Fibroblast of mammary gland (primary cell): Measurements from ENCODE around the gene IGF2.
A peak's percentile ranks its signal among the peaks of the same experiment; 100 is the strongest.

Source experiments
- DNase-seq: peaks from one replicate; pipeline ENCODE4 v3.0.0-alpha.2; 2010; ENCODE audit warnings: low read depth
- H3K4me3 ChIP-seq: 2 replicates; pipeline ENCODE4 v1.5.1; 2011; ENCODE audit warnings: low read depth, mild to moderate bottlenecking, low read length, moderate library complexity; ENCODE audit not compliant: control insufficient read depth
- TF ChIP-seq, protein P1 (sequence below): conservative IDR thresholded peaks from 2 replicates; pipeline ENCODE4 v1.5.1; 2011; ENCODE audit warnings: low read depth, low read length, inconsistent platforms; ENCODE audit not compliant: control insufficient read depth, insufficient read depth

IGF2 gene

DNA sequence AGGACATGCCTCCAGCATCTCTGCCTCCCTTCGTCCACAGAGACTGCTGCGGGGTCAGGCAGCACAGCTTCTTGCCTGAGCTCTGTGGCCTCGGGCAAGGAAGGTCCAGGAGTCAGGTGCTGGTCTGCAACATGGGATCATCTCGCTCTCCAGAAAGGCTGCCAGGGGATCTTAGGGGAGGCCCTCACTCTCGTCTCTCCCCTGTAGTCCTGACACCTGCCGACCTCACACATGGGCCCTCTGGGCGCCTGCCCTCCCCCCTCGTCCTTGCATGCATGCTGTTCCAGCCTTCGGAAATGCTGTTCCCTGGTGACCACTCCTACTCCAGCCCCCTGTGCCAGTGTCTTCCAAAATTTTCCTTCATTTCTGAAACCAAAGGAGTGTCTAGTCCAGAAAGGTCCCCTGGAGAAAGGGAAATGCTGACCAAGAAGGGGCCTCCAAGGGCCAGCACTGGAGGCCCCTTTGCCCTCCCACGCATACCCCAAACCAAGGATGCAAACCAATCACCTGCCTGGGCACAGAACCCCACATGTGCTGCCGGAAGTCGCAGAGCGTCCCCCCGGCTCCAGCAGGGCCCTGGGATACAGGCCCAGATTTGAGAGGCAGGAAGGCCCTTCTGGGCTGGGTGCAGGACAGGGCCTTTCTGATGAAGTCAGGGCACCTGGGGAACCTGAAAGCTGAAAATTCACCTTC is 41.0 kb downstream of the IGF2 start:
- no peak for DNase-seq

DNA sequence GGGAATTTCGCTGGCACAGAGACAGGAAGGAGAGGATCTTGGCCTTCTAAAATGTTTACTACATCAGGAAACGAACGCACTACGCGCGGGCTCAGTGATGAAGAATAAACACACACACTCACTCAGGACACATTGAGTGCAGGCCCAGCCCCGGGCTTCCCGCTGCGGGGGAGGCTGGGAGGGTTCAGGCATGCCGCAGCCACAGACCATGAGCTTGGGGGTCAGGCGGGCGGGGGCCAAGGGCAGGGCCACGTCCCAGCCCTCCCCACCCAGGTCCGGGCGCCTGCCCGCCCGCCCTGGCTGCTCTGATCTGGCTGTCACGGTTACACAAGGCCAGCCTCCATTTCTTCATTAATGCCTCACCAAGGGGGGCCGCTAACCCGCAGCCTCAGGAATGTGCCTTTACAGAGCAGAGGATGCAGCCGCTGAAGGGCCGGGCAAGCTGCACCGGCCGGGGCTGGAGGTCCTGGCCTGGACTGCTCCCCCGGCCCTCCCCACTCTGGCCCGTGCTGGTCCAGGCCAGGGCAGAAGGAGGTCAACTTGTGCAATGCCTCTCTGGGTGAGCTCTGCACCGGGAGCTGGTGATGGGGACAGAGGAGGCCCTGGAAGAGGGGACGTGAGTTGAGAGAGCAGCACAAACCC is 41.7 kb downstream of the IGF2 start:
- H3K4me3 ChIP-seq, result no peak overlapping the region
- TF ChIP-seq, protein P1, sequence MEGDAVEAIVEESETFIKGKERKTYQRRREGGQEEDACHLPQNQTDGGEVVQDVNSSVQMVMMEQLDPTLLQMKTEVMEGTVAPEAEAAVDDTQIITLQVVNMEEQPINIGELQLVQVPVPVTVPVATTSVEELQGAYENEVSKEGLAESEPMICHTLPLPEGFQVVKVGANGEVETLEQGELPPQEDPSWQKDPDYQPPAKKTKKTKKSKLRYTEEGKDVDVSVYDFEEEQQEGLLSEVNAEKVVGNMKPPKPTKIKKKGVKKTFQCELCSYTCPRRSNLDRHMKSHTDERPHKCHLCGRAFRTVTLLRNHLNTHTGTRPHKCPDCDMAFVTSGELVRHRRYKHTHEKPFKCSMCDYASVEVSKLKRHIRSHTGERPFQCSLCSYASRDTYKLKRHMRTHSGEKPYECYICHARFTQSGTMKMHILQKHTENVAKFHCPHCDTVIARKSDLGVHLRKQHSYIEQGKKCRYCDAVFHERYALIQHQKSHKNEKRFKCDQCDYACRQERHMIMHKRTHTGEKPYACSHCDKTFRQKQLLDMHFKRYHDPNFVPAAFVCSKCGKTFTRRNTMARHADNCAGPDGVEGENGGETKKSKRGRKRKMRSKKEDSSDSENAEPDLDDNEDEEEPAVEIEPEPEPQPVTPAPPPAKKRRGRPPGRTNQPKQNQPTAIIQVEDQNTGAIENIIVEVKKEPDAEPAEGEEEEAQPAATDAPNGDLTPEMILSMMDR, result no peak
- DNase-seq, result peak; percentile 67

More for the DNA sequence above, 41.0 kb downstream of the IGF2 start:
- no peak overlapping the region for H3K4me3 ChIP-seq
- TF ChIP-seq, protein P1, result no peak

DNA sequence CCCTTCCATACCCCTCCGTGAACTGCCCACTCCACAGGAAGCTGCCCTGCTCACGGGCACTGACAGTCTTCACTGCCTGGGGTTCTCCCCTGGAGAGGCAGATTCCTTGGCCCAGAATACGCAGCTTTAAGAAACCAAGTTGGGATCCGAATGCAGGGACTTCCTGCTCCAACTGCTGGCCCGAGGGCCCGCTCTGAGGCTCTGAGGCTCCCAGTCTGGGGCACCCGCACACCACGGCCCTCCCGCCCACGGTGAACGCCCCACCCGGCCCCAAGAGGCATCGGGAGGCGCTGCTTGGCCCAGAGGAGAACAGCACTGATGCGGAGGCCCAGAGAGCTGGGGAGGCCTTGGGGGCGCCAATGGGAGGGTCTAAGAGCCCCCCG is 42.3 kb downstream of the IGF2 start:
- no peak overlapping the region for H3K4me3 ChIP-seq
- TF ChIP-seq, protein P1, result no peak
- DNase-seq, result peak; percentile 12

DNA sequence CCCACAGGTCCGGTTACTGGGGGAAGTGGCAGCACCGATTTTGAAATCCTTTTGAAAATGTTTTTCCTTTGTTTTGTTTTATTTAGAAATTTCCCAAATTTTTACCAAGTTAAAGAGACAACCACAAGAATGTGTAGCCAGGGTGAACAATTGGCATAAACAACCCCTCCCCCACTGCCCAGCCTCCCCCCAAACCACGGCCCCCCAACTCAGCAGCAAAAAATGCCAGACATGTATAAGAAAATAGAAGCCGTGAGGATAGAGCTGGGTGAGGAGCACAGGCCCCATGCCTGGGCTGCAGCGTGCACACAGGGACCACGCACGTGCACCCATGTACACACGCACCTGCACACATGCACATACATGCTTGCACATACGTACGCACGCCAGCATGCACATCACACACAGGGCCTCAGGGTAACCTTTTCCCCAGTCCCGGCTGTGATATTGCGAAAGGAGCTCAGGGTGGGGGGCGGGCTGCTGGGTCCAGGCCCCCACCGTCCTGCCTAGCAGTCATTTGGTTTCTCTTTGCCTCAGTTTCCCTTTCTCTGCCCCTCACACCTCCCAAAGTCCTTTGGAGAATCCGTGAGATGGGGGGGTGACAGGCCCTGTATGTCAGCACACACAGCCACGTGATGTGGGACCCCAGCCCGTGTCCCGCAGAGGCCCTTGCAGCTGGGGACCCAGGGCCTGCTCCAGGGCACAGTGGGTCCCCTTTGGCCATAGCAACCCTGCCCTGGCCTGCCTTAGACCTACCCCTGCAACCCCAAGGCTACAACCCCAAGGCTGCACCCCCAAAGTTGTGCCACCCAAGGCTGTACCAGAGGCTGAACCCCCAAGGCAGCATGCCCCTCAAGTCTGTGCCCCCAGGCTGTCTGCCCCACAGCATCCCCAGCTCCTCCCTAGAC is 42.9 kb downstream of the IGF2 start:
- no peak for DNase-seq
- TF ChIP-seq, protein P1, result no peak
- no peak overlapping the region for H3K4me3 ChIP-seq

DNA sequence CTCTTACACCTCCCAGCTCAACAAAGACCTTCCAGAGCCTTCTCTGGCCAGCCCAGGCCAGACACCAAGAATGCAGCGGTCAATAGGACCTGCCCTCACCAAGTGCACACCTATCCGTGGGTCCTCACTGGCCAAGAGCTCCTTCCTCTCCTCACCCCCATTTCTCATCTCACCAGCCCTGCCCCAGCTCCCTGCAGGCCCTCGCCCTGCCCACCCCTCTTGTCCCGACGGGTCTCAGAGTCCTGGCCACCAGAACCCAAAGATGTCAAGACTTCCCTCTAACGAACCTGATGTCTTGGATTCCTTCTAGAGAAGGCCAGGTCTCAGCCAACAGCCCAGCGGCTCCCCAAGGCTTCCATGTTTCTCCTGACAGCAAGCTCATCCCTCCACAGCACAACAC is 43.6 kb downstream of the IGF2 start:
- H3K4me3 ChIP-seq, result no peak overlapping the region
- DNase-seq, result no peak

DNA sequence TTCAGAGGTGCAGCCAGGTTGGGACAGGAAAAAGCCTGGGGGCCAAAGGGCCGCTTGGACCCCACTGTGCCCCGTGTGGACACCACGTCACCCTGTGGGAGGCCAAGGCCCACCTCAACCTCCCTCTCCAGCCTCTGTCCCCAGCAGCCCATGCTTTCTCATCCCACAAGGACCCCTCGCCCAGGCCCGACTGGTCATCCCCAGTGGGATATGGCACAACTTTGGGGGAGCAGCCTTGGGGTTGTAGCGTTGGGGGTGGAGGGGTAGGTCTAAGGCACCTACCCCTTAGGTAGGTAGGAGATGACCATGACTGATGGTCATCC is 44.0 kb downstream of the IGF2 start:
- no peak for DNase-seq
- TF ChIP-seq, protein P1, result no peak
- no peak overlapping the region for H3K4me3 ChIP-seq

More for the DNA sequence above, 43.6 kb downstream of the IGF2 start:
- TF ChIP-seq, protein P1, result no peak
